Measurements from ENCODE around the gene SPATS2L.

Gene SPATS2L

DNA sequence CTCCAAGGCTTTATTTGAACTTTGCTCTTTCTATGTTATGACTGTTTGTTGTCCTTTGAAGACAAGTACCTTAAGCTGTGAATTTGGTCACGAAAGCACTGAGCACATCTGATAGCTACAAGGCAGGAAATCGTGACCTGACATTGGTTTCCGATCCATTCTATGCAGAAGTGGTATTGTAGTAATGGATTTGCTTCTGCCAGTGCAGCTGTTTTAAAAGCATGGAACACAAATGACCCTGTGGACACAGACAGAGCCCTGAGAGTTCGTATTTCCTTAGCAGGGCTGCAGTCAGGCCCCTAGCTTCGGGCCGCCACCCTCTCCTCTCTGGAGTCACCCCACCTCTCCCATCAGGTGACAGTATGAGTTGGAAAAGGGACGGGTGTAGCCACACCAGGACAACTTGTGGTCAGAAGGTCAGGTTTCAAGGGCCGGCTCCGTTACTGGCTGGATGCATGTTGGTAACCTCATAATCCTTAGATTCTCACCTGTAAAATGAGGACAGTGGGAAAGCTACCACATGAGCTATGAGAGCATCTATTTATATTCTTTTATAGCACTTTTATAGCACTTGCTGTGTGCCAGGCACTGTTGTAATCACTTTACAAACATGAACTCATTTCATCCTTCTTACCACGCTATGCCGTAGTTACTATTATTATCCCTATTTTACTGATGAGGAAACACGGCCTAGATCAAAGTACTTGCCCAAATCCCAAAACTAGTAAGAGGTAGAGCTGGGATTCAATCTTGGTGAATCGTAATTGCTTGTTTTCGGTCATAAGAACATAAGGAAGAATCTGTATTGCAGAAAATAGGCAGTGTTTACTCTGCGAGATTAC, 70.2 kb downstream of the SPATS2L start:
- H3K9ac ChIP-seq (ENCODE audit: low read depth, low read length, poor library complexity, severe bottlenecking), result no peak overlapping the region
- no peak for TF ChIP-seq EZH2phosphoT487 (IDR thresholded peaks at IDR 0.05; ENCODE audit: borderline replicate concordance)
- TF ChIP-seq, protein P1, sequence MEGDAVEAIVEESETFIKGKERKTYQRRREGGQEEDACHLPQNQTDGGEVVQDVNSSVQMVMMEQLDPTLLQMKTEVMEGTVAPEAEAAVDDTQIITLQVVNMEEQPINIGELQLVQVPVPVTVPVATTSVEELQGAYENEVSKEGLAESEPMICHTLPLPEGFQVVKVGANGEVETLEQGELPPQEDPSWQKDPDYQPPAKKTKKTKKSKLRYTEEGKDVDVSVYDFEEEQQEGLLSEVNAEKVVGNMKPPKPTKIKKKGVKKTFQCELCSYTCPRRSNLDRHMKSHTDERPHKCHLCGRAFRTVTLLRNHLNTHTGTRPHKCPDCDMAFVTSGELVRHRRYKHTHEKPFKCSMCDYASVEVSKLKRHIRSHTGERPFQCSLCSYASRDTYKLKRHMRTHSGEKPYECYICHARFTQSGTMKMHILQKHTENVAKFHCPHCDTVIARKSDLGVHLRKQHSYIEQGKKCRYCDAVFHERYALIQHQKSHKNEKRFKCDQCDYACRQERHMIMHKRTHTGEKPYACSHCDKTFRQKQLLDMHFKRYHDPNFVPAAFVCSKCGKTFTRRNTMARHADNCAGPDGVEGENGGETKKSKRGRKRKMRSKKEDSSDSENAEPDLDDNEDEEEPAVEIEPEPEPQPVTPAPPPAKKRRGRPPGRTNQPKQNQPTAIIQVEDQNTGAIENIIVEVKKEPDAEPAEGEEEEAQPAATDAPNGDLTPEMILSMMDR (conservative IDR thresholded peaks at IDR 0.05; ENCODE audit: low read length), result no peak
- no peaks in the 10 kb centered on the region for H3F3A ChIP-seq (ENCODE audit: low read depth)
- no peak overlapping the region for H3K4me3 ChIP-seq (ENCODE audit: low read length, poor library complexity, severe bottlenecking)
- H3K4me2 ChIP-seq (ENCODE audit: low read depth, low read length, poor library complexity, severe bottlenecking), result no peak overlapping the region
- no peaks in the 10 kb centered on the region for H3K79me2 ChIP-seq (ENCODE audit: insufficient read depth, low read length)
- H3K9me3 ChIP-seq (ENCODE audit: insufficient read depth, low read depth, low read length), result no peaks in the 10 kb centered on the region
- no peaks in the 10 kb centered on the region for H3K9me2 ChIP-seq (replicated peaks; ENCODE audit: low read depth, low read length)
- H4K20me1 ChIP-seq (ENCODE audit: insufficient read depth, low read length, poor library complexity, severe bottlenecking), result no peaks in the 10 kb centered on the region
- H3K36me3 ChIP-seq (ENCODE audit: insufficient read depth, low read length), result no peaks in the 10 kb centered on the region
- peak overlapping the region; percentile 29; the same call in 1 of the 2 replicates for H2AFZ ChIP-seq (ENCODE audit: low read length)
- peaks cover 15% of the 10 kb centered on the region for H3K4me1 ChIP-seq (ENCODE audit: insufficient read depth, low read length, poor library complexity, severe bottlenecking)
- H3K27me3 ChIP-seq (ENCODE audit: insufficient read depth, low read length, poor library complexity, severe bottlenecking), result no peaks in the 10 kb centered on the region

DNA sequence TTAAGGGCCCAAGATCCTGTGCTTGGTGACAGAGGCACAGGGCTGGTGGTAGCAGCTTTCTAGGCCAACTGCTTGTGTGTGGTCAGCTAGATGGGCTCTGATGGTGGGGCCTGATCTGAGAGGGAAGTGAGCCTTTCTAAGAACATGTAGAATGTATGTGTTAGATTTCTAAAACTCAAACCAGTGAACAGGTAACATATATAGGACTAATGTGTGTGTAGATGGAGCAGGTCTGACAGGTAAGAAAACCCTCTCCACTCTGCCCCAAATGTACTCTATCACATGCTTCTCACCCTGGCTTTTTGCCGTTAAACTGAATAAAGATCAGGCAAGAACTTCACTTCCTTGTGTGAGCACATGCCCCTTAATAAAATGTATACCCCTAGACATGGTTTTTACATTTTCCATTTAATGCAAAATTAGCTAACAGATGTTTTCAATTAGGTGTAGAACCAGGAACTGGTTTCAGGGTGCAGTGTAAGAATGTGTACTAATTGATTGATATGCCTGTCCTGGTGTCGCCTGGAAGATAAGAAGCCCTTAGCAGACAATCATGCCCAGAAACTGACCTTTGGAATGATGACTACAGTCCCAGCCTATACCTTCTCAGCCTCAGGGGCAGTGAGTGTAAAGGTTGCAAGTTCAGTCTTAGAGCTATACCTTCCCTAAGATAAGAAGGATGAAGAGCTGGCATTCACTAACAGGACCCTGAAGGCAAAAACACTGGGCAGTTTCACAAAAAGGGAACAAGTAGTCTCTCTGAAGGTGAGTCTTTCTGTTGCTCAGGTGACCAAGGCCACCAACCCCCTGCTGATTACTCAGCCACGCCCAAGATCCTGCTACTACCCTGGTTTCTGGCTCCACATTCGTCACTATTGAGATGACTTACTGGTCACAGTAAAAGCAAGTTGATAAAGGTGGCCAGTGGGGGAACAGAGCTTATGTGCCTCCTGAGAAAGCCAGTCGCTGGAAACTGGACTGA, 71.2 kb downstream of the SPATS2L start:
- TF ChIP-seq, protein P1 (conservative IDR thresholded peaks at IDR 0.05; ENCODE audit: low read length), result no peak
- no peak for TF ChIP-seq EZH2phosphoT487 (IDR thresholded peaks at IDR 0.05; ENCODE audit: borderline replicate concordance)
- peaks cover 15% of the 10 kb centered on the region for H3K4me1 ChIP-seq (ENCODE audit: insufficient read depth, low read length, poor library complexity, severe bottlenecking)
- H3K79me2 ChIP-seq (ENCODE audit: insufficient read depth, low read length), result no peaks in the 10 kb centered on the region
- H2AFZ ChIP-seq (ENCODE audit: low read length), result peak overlapping the region; percentile 57
- no peaks in the 10 kb centered on the region for H3F3A ChIP-seq (ENCODE audit: low read depth)
- H3K4me2 ChIP-seq (ENCODE audit: low read depth, low read length, poor library complexity, severe bottlenecking), result no peak overlapping the region
- no peak overlapping the region for H3K9ac ChIP-seq (ENCODE audit: low read depth, low read length, poor library complexity, severe bottlenecking)
- H3K36me3 ChIP-seq (ENCODE audit: insufficient read depth, low read length), result no peaks in the 10 kb centered on the region
- H3K9me2 ChIP-seq (replicated peaks; ENCODE audit: low read depth, low read length), result no peaks in the 10 kb centered on the region
- H3K9me3 ChIP-seq (ENCODE audit: insufficient read depth, low read depth, low read length), result no peaks in the 10 kb centered on the region
- H4K20me1 ChIP-seq (ENCODE audit: insufficient read depth, low read length, poor library complexity, severe bottlenecking), result no peaks in the 10 kb centered on the region
- no peaks in the 10 kb centered on the region for H3K27me3 ChIP-seq (ENCODE audit: insufficient read depth, low read length, poor library complexity, severe bottlenecking)
- no peak overlapping the region for H3K4me3 ChIP-seq (ENCODE audit: low read length, poor library complexity, severe bottlenecking)

DNA sequence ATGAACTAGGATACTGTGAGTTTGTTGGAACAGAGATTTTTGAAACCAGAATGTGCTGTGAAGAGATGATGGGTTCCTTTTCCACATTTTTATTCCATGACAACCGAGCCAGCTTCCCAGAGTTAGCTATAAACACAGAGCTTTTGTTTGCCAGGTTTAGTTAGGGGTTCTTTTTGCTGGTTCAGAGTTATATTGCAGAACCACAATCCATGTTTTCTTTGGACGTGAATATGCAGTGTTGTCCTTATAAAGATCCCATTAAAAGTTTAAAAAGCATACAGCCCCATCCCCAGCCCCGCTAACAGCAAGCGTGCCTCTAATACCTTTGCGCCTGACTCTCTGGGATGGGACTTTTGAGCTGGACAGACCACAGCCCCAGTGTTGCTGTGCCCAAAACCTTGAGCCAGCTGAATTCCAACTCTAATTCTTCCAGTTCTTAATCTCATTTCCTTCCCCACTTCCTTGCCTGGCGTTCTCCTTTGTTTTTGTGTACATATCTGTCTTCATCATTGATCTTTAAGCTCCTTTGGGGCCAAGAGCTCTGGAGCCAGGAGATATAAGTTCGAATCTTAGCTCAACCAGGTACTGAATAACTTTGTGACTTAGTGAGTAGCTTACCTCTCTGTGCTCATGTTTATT, 72.3 kb downstream of the SPATS2L start:
- H3K36me3 ChIP-seq (ENCODE audit: insufficient read depth, low read length), result no peaks in the 10 kb centered on the region
- H3K9me2 ChIP-seq (replicated peaks; ENCODE audit: low read depth, low read length), result no peaks in the 10 kb centered on the region
- 0 out of 2 replicates have a peak overlapping the region, but pooled peaks have one; percentile 26 for H2AFZ ChIP-seq (ENCODE audit: low read length)
- H3K9me3 ChIP-seq (ENCODE audit: insufficient read depth, low read depth, low read length), result no peaks in the 10 kb centered on the region
- H3K4me2 ChIP-seq (ENCODE audit: low read depth, low read length, poor library complexity, severe bottlenecking), result no peak overlapping the region
- no peaks in the 10 kb centered on the region for H3F3A ChIP-seq (ENCODE audit: low read depth)
- H3K79me2 ChIP-seq (ENCODE audit: insufficient read depth, low read length), result no peaks in the 10 kb centered on the region
- H3K4me3 ChIP-seq (ENCODE audit: low read length, poor library complexity, severe bottlenecking), result no peak overlapping the region
- peaks cover 13% of the 10 kb centered on the region for H3K4me1 ChIP-seq (ENCODE audit: insufficient read depth, low read length, poor library complexity, severe bottlenecking)
- H3K9ac ChIP-seq (ENCODE audit: low read depth, low read length, poor library complexity, severe bottlenecking), result no peak overlapping the region
- TF ChIP-seq EZH2phosphoT487 (IDR thresholded peaks at IDR 0.05; ENCODE audit: borderline replicate concordance), result no peak
- TF ChIP-seq, protein P1 (conservative IDR thresholded peaks at IDR 0.05; ENCODE audit: low read length), result no peak
- no peaks in the 10 kb centered on the region for H4K20me1 ChIP-seq (ENCODE audit: insufficient read depth, low read length, poor library complexity, severe bottlenecking)
- H3K27me3 ChIP-seq (ENCODE audit: insufficient read depth, low read length, poor library complexity, severe bottlenecking), result no peaks in the 10 kb centered on the region

Data from Loucy (cell line).